H9 (cell line): ENCODE measurements around the gene ARHGAP31. TPM values are rescaled to one million over a fixed set of nuclear protein-coding genes. Genes with fewer than 3 reads are reported as not detected.

ENCODE experiments used
- DNase-seq: peaks from one replicate; pipeline ENCODE4 v3.0.0-alpha.2; 2017
- H2AFZ ChIP-seq: one replicate; pipeline ENCODE4 v1.6.1; 2013; ENCODE audit warnings: mild to moderate bottlenecking, low read length, control low read depth, moderate library complexity
- H2AK5ac ChIP-seq: 2 replicates; pipeline ENCODE4 v1.6.1; 2013; ENCODE audit warnings: low read length, control low read depth, mixed read lengths; ENCODE audit not compliant: insufficient read length
- H2BK120ac ChIP-seq: one replicate; pipeline ENCODE4 v1.6.1; 2013; ENCODE audit warnings: low read depth, mild to moderate bottlenecking, low read length, control low read depth, inconsistent platforms; ENCODE audit not compliant: poor library complexity, severe bottlenecking
- H2BK12ac ChIP-seq: 2 replicates; pipeline ENCODE4 v1.6.1; 2013; ENCODE audit warnings: low read length, control low read depth, mixed read lengths, low read depth; ENCODE audit not compliant: insufficient read length
- H2BK15ac ChIP-seq: 2 replicates; pipeline ENCODE4 v1.6.1; 2013; ENCODE audit warnings: low read depth, low read length, control low read depth
- H2BK20ac ChIP-seq: one replicate; pipeline ENCODE4 v1.6.1; 2013; ENCODE audit warnings: low read depth, mild to moderate bottlenecking, low read length, control low read depth, inconsistent platforms; ENCODE audit not compliant: poor library complexity, severe bottlenecking
- H2BK5ac ChIP-seq: 2 replicates; pipeline ENCODE4 v1.6.1; 2013; ENCODE audit warnings: low read length, control low read depth, mixed read lengths; ENCODE audit not compliant: insufficient read length
- H3K14ac ChIP-seq: 2 replicates; pipeline ENCODE4 v1.6.1; 2013; ENCODE audit warnings: low read length, control low read depth; ENCODE audit not compliant: insufficient read depth
- H3K18ac ChIP-seq: 2 replicates; pipeline ENCODE4 v1.6.1; 2013; ENCODE audit warnings: low read depth, mild to moderate bottlenecking, mixed read lengths, low read length, control low read depth; ENCODE audit not compliant: insufficient read length
- H3K23ac ChIP-seq: 2 replicates; pipeline ENCODE4 v1.6.1; 2013; ENCODE audit warnings: low read length, control low read depth, mixed read lengths, low read depth; ENCODE audit not compliant: insufficient read length
- H3K23me2 ChIP-seq: 2 replicates; pipeline ENCODE4 v1.6.1; 2013; ENCODE audit warnings: low read depth, mild to moderate bottlenecking, mixed read lengths, low read length, control low read depth; ENCODE audit not compliant: insufficient read length, poor library complexity, severe bottlenecking
- H3K27ac ChIP-seq: 2 replicates; pipeline ENCODE4 v1.5.1; 2013; ENCODE audit warnings: low read length, control low read depth, mixed read lengths, low read depth; ENCODE audit not compliant: insufficient read length
- H3K27me3 ChIP-seq: 2 replicates; pipeline ENCODE4 v1.6.1; 2013; ENCODE audit warnings: low read length, control low read depth, inconsistent platforms; ENCODE audit not compliant: insufficient read depth
- H3K4ac ChIP-seq: 2 replicates; pipeline ENCODE4 v1.6.1; 2013; ENCODE audit warnings: low read depth, mild to moderate bottlenecking, control low read depth, inconsistent platforms, low read length, moderate library complexity
- H3K4me1 ChIP-seq: 2 replicates; pipeline ENCODE4 v1.6.1; 2013; ENCODE audit warnings: low read length, control low read depth, inconsistent platforms; ENCODE audit not compliant: insufficient read depth
- H3K4me2 ChIP-seq: 2 replicates; pipeline ENCODE4 v1.6.1; 2013; ENCODE audit warnings: low read length, control low read depth, mixed read lengths; ENCODE audit not compliant: insufficient read length, insufficient read depth
- H3K56ac ChIP-seq: 2 replicates; pipeline ENCODE4 v1.6.1; 2013; ENCODE audit warnings: low read depth, mild to moderate bottlenecking, mixed read lengths, low read length, control low read depth; ENCODE audit not compliant: insufficient read length
- H3K79me1 ChIP-seq: 2 replicates; pipeline ENCODE4 v1.6.1; 2013; ENCODE audit warnings: low read depth, mild to moderate bottlenecking, moderate library complexity, low read length, control low read depth, inconsistent platforms; ENCODE audit not compliant: insufficient read depth, poor library complexity, severe bottlenecking
- H3K79me2 ChIP-seq: 2 replicates; pipeline ENCODE4 v1.6.1; 2013; ENCODE audit warnings: low read length, control low read depth, inconsistent platforms; ENCODE audit not compliant: insufficient read depth
- H3K9ac ChIP-seq: 2 replicates; pipeline ENCODE4 v1.6.1; 2013; ENCODE audit warnings: low read length, control low read depth, mixed read lengths; ENCODE audit not compliant: insufficient read length; ENCODE audit errors: extremely low read depth
- H3K9me3 ChIP-seq: one replicate; pipeline ENCODE4 v1.6.1; 2013; ENCODE audit warnings: low read depth, low read length, inconsistent platforms; ENCODE audit not compliant: control insufficient read depth
- H3T11ph ChIP-seq: one replicate; pipeline ENCODE4 v1.6.1; 2013; ENCODE audit warnings: mild to moderate bottlenecking, low read length, control low read depth, inconsistent platforms
- H4K20me1 ChIP-seq: one replicate; pipeline ENCODE4 v1.6.1; 2013; ENCODE audit not compliant: control insufficient read depth, insufficient read length, insufficient read depth
- H4K5ac ChIP-seq: 2 replicates; pipeline ENCODE4 v1.6.1; 2013; ENCODE audit warnings: low read depth, mild to moderate bottlenecking, mixed read lengths, low read length, control low read depth; ENCODE audit not compliant: insufficient read length
- H4K8ac ChIP-seq: replicated peaks from 2 replicates; pipeline ENCODE4 v1.6.1; 2013; ENCODE audit warnings: low read length, control low read depth, mixed read lengths, low read depth; ENCODE audit not compliant: insufficient read length
- H4K91ac ChIP-seq: 2 replicates; pipeline ENCODE4 v1.6.1; 2013; ENCODE audit warnings: low read depth, mild to moderate bottlenecking, moderate library complexity, mixed read lengths, low read length, control low read depth; ENCODE audit not compliant: insufficient read length
- H3K27ac Mint-ChIP-seq, 3 experiments: 2 replicates in 2 of 3; 3 replicates in 1 of 3; pipeline ENCODE4 v1.8.0; 2020 to 2021; ENCODE audit warnings: mixed read lengths in 3 of 3, mild to moderate bottlenecking in 1 of 3, moderate library complexity in 1 of 3
- H3K27me3 Mint-ChIP-seq: 2 replicates; pipeline ENCODE4 v1.8.0; 2021; ENCODE audit warnings: low read depth, mild to moderate bottlenecking, moderate library complexity, mixed read lengths
- H3K36me3 Mint-ChIP-seq, 3 experiments: 2 replicates in 2 of 3; 3 replicates in 1 of 3; pipeline ENCODE4 v1.8.0; 2020 to 2021; ENCODE audit warnings: low read depth in 3 of 3, mixed read lengths in 3 of 3; ENCODE audit not compliant: insufficient read depth in 1 of 3
- H3K4me1 Mint-ChIP-seq, 2 experiments: 2 replicates each; pipeline ENCODE4 v1.8.0; 2020; ENCODE audit warnings: mixed read lengths in 2 of 2
- H3K4me3 Mint-ChIP-seq, 2 experiments: 2 replicates in 1 of 2; 3 replicates in 1 of 2; pipeline ENCODE4 v1.8.0; 2020 to 2021; ENCODE audit warnings: mild to moderate bottlenecking in 2 of 2, mixed read lengths in 2 of 2, moderate library complexity in 1 of 2
- H3K9me3 Mint-ChIP-seq, 2 experiments: 2 replicates in 1 of 2; 3 replicates in 1 of 2; pipeline ENCODE4 v1.8.0; 2020; ENCODE audit warnings: mild to moderate bottlenecking in 2 of 2, mixed read lengths in 2 of 2, moderate library complexity in 1 of 2
- CTCF ChIP-seq: fragments of 200-600 bp; sonication (generic); conservative IDR thresholded peaks from 3 replicates; pipeline ENCODE4 v1.8.0; 2021; ENCODE audit warnings: antibody characterized with exemption, mild to moderate bottlenecking
- WGBS: extraction: QIAGEN DNeasy Blood & Tissue Kit; methylation state at CpG from one replicate; pipeline ENCODE4 v1.1.7; 2013; ENCODE audit warnings: missing lambda C conversion rate, low lambda C conversion rate, mixed read lengths; ENCODE audit not compliant: insufficient read length; ENCODE audit errors: extremely low coverage; 5-methylcytosine and 5-hydroxymethylcytosine counted together
- long read RNA-seq: library from polyadenylated mRNA; unstranded; transcript quantifications from one replicate; pipeline ENCODE4 v2.0.0, GENCODE V29; 2020
- total RNA-seq: library from RNA; stranded (reverse); gene quantifications from 2 replicates; pipeline ENCODE4 v1.2.1, GENCODE V29; 2021

ARHGAP31 gene
- 2.2 and 2.4 TPM in 2 replicates for total RNA-seq
- long read RNA-seq, partial matches to known transcripts, result 2 of 4 reads
- long read RNA-seq, other reads (novel, unspliced or antisense), result 2 of 4 reads

DNA sequence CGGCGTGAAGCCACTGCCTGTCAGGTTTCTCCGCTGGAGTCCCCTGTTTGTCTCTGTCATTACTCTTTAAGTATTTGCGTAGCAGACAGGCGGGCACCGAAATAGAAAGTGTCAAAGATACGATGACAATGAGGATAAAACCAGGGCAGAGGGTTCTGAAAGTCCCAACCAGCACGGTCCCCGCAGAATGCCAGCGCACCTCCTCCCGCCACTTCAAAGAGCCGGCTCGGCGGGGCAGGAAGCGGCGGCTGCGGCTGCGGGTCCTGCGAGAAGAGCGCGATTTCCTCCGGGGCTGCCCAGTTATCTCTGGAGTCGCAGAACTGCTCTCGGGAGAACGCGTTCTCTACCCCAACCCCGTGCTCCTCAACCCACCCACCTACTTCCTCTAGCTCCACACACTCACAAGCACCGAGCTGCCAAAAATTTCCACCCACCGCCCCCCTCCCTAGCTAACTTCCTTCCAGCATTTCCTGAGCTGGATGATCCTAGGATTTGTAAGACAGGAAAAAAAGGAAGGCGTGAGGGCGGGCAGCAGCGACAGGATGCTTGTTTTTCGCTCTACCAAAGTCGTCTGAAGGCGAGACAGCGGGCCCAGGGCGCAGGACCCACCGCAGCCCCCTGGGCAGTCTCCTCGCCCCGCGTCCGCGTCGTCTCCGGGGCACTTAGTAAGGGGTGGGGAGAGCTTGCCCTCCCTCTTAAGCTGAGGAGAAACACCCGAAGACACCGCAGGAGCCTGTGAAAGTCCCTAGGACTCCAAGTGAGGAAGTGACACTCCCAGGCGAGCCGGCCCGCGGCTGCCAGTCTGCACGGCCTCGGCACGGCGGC is at the start of gene ARHGAP31:
Gene ARHGAP31, plus strand, starts transcription at position 513 of the 825 bp plus-strand sequence. CDS start 522 bp downstream, outside the sequence.
- no peak within 1 kb of the TSS for H2BK120ac ChIP-seq
- no peak within 1 kb of the TSS for H4K91ac ChIP-seq
- H3K9me3 ChIP-seq, result no peaks in the 10 kb centered on the region
- no peak within 1 kb of the TSS for H2BK15ac ChIP-seq
- H4K8ac ChIP-seq, result no peak within 1 kb of the TSS
- H3K9ac ChIP-seq, result peak within 1 kb of the TSS; percentile 25
- no peaks in the 10 kb centered on the region for H3K9me3 Mint-ChIP-seq
- peak within 1 kb of the TSS; percentile 49 for H2AFZ ChIP-seq
- H3K4ac ChIP-seq, result no peak within 1 kb of the TSS
- peaks cover 25 to 31% of the 10 kb centered on the region in 2 experiments for H3K4me1 Mint-ChIP-seq
- H3K4me2 ChIP-seq, result peak within 1 kb of the TSS; percentile 80
- WGBS, result no CpG with 5 or more reads among the region's 55 CpGs
- no peak within 1 kb of the TSS for H2BK12ac ChIP-seq
- H4K5ac ChIP-seq, result no peak within 1 kb of the TSS
- no peaks in the 10 kb centered on the region for H4K20me1 ChIP-seq
- H3T11ph ChIP-seq, result no peak within 1 kb of the TSS
- no peak within 1 kb of the TSS for H3K18ac ChIP-seq
- DNase-seq, result peak; percentile 73
- no peak within 1 kb of the TSS for H3K27ac Mint-ChIP-seq
- no peak within 1 kb of the TSS for H2BK5ac ChIP-seq
- no peaks in the 10 kb centered on the region for H3K27me3 ChIP-seq
- H3K79me2 ChIP-seq, result no peaks in the 10 kb centered on the region
- H3K23ac ChIP-seq, result no peak within 1 kb of the TSS
- peaks cover 15% of the 10 kb centered on the region for H3K23me2 ChIP-seq
- no peak within 1 kb of the TSS; the same call in 1 of the 2 replicates for H3K14ac ChIP-seq
- peaks cover 3% of the 10 kb centered on the region; the same call in 1 of the 2 replicates for H3K4me1 ChIP-seq
- H3K36me3 Mint-ChIP-seq, result peaks cover 0 to 2% (median 0%) of the 10 kb centered on the region in 3 experiments; a peak in 1 of 7 replicates
- TF ChIP-seq CTCF, result no peak
- no peaks in the 10 kb centered on the region for H3K79me1 ChIP-seq
- no peak within 1 kb of the TSS for H2BK20ac ChIP-seq
- no peak within 1 kb of the TSS for H3K27ac ChIP-seq
- H2AK5ac ChIP-seq, result no peak within 1 kb of the TSS
- H3K4me3 Mint-ChIP-seq, result peak within 1 kb of the TSS; percentile 76 to 87
- peaks cover 60% of the 10 kb centered on the region for H3K27me3 Mint-ChIP-seq
- H3K56ac ChIP-seq, result no peak within 1 kb of the TSS
